GM20431 (cell line): Measurements from ENCODE around the gene PTPN23.

Experiments used
- in situ Hi-C: fragments of 300-500 bp; cut with MseI, MboI; formaldehyde crosslinking; loops from one replicate; pipeline ENCODE4 v1.15.0; 2020; ENCODE audit warnings: low sequenced_read_pairs; ENCODE audit not compliant: unreplicated experiment

The PTPN23 gene

DNA sequence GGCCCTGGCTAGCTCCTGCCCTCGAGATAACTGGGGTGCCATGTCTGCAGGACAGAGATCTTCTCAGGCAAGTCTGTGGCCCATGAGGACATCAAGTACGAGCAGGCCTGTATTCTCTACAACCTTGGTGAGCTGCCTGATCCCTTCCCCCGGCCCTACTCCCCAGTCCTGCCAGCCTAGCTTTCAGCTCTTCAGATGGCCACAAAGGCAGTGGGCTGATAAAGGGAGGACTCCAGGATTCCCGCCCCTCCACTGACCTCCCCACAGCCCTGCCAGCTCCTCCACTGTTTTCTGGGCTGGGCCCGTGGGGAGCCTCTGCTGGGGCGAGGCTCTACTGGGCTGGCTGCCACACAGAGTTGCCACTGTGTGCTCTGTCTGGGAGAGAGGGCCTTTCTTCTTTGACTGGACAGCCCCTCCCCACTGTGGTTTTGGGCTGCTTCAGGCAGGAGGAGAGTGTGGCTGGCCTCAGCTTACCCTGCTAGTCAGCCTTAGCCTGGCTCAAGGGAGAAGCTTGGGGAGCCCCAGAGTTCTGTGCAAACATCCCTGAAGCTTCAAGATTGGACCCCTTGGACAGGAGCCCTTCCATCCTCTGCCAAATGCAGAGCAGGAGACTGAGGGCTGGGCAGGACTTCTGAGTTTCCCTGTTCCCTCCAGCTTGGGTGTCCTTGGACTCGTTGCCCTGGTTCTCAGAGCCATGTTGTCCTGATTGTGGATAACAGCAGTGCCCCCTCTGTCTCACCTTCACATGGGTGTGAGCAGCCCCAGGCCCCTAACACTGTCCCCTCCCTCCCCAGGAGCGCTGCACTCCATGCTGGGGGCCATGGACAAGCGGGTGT is 24.4 kb downstream of the PTPN23 start:
- in situ Hi-C loops, result no loop called here

DNA sequence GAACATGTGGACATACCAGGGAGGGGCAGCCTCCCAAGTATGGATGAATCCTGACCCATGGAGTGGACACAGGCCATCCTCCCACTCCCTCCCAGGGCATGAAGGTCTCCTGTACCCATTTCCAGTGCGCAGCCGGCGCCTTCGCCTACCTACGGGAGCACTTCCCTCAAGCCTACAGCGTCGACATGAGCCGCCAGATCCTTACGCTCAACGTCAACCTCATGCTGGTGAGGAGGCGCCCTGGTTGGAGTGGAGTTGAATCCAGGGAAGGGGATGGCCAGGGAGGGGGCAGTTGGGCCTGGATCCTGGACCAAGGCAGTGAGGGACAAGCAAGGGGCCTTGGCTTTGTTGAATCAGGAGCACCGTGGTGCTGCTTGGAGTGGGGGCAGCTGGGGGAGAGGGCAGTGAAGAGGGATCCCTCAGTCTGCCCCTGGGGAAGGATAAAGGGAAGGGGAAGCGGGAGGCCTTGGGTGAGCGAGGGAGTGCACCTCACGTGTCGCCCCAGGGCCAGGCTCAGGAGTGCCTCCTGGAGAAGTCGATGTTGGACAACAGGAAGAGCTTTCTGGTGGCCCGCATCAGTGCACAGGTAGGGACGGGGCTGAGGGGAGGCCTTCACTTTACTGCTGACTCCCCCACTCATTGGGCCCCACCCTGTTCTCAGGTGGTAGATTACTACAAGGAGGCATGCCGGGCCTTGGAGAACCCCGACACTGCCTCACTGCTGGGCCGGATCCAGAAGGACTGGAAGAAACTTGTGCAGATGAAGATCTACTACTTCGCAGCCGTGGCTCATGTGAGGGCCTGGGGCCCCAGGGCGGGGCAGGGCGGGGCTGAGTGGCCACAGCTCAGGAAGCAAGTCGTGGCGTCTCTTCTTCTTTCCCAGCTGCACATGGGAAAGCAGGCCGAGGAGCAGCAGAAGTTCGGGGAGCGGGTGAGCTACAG is 25.3 kb downstream of the PTPN23 start:
- in situ Hi-C loops, result no loop called here

DNA sequence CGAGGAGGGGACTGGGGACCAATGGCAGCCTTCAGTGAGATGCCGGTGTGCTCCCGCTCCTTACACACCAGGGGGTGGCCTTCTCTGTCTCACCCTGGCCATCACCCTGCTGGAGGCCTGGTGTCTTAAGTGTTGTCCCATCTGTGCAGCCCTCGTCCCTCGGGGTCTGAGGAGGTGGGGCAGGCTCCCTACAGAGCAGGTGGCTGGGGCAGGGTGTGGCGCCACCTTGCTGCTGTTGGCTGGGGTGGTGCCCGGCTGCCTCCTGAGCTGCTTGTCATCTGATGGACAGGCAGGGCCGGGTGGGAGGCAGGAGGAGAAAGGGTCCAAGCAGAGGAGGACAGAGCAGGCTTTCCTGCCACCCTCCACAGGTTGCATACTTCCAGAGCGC is 25.9 kb downstream of the PTPN23 start:
- in situ Hi-C loops, result no loop called here

DNA sequence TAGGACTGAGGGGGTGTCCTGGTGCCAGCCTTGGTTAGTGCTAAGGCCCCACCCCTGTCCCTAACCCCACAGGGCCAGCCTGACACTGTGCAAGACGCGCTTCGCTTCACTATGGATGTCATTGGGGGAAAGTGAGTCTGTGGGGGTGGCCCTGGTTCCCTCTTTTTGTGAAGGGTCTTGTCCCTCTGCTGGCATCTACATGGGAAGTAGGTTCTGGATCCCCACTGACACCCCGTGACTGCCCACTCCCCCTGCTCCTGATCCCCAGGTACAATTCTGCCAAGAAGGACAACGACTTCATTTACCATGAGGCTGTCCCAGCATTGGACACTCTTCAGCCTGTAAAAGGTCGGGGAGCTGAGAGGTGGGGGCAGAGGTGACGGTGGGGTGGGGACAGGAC is 26.4 kb downstream of the PTPN23 start:
- in situ Hi-C loops, result no loop called here

DNA sequence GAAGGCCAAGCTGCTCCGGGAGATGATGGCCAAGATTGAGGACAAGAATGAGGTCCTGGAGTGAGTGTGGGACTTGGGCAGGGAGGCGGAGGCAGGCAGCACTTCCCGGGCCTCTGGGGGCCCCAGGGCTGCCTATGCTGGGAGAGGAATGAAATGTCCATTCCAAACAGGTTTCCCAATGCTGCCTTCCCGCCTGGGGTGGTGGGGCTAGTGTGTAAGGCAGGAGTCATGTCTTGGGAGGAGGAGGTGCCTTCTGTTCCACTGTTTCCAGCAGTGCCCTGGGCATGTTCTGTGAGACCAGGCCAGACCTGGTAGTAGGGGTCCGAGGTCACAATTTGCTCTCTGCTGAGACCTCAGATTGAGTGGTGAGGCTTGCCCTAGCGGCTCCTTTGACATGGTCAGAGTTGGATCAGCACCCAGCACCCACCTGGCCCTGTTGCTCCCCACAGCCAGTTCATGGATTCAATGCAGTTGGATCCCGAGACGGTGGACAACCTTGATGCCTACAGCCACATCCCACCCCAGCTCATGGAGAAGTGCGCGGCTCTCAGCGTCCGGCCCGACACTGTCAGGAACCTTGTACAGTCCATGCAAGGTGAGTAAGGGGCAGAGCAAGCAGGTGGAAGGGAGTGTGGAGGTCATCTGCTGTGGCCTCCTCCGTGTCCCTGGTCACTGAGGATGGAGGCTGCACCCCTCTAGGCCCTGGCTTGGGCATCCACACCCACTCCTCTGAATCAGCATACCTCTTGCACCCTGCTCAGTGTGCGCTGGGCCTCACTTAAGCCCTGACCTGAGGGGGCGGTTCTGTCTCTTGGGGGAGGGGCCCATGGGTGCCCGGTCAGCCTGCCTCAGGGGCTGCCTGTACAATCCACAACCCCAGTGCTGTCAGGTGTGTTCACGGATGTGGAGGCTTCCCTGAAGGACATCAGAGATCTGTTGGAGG is 27.3 kb downstream of the PTPN23 start:
- in situ Hi-C loops, result no loop called here

DNA sequence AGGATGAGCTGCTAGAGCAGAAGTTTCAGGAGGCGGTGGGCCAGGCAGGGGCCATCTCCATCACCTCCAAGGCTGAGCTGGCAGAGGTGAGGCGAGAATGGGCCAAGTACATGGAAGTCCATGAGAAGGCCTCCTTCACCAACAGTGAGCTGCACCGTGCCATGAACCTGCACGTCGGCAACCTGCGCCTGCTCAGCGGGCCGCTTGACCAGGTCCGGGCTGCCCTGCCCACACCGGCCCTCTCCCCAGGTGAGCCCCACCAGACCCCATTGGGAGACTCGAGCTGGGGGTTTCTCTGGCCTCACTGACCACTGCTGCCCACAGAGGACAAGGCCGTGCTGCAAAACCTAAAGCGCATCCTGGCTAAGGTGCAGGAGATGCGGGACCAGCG is 28.0 kb downstream of the PTPN23 start:
- in situ Hi-C loops, result no loop called here

DNA sequence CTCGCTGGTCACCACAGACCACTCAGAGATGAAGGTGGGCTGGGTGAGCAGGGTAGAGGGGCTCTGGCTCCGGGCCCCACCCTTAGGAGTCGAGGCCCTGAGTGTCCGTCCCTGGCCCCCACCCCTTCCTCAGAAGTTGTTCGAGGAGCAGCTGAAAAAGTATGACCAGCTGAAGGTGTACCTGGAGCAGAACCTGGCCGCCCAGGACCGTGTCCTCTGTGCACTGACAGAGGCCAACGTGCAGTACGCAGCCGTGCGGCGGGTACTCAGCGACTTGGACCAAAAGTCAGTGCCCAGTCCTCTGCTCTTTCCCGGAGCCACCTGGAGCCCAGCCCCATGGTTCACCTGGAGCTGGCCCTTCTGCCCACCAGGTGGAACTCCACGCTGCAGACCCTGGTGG is 28.5 kb downstream of the PTPN23 start:
- in situ Hi-C loops, result no loop called here

DNA sequence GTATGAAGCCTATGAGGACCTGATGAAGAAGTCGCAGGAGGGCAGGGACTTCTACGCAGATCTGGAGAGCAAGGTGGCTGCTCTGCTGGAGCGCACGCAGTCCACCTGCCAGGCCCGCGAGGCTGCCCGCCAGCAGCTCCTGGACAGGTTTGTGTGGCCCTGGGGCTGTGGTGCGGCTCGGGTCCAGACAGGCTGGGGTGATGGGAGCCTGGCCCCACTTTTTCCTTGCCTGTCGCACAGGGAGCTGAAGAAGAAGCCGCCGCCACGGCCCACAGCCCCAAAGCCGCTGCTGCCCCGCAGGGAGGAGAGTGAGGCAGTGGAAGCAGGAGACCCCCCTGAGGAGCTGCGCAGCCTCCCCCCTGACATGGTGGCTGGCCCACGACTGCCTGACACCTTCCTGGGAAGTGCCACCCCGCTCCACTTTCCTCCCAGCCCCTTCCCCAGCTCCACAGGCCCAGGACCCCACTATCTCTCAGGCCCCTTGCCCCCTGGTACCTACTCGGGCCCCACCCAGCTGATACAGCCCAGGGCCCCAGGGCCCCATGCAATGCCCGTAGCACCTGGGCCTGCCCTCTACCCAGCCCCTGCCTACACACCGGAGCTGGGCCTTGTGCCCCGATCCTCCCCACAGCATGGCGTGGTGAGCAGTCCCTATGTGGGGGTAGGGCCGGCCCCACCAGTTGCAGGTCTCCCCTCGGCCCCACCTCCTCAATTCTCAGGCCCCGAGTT is 29.0 kb downstream of the PTPN23 start:
- in situ Hi-C loops, result no loop called here

DNA sequence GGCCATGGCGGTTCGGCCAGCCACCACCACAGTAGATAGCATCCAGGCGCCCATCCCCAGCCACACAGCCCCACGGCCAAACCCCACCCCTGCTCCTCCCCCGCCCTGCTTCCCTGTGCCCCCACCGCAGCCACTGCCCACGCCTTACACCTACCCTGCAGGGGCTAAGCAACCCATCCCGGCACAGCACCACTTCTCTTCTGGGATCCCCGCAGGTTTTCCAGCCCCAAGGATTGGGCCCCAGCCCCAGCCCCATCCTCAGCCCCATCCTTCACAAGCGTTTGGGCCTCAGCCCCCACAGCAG is 29.5 kb downstream of the PTPN23 start:
- in situ Hi-C loops, result no loop called here

DNA sequence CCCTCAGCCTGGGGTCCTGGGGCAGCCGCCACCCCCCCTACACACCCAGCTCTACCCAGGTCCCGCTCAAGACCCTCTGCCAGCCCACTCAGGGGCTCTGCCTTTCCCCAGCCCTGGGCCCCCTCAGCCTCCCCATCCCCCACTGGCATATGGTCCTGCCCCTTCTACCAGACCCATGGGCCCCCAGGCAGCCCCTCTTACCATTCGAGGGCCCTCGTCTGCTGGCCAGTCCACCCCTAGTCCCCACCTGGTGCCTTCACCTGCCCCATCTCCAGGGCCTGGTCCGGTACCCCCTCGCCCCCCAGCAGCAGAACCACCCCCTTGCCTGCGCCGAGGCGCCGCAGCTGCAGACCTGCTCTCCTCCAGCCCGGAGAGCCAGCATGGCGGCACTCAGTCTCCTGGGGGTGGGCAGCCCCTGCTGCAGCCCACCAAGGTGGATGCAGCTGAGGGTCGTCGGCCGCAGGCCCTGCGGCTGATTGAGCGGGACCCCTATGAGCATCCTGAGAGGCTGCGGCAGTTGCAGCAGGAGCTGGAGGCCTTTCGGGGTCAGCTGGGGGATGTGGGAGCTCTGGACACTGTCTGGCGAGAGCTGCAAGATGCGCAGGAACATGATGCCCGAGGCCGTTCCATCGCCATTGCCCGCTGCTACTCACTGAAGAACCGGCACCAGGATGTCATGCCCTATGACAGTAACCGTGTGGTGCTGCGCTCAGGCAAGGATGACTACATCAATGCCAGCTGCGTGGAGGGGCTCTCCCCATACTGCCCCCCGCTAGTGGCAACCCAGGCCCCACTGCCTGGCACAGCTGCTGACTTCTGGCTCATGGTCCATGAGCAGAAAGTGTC is 30.2 kb downstream of the PTPN23 start:
- in situ Hi-C loops, result no loop called here

DNA sequence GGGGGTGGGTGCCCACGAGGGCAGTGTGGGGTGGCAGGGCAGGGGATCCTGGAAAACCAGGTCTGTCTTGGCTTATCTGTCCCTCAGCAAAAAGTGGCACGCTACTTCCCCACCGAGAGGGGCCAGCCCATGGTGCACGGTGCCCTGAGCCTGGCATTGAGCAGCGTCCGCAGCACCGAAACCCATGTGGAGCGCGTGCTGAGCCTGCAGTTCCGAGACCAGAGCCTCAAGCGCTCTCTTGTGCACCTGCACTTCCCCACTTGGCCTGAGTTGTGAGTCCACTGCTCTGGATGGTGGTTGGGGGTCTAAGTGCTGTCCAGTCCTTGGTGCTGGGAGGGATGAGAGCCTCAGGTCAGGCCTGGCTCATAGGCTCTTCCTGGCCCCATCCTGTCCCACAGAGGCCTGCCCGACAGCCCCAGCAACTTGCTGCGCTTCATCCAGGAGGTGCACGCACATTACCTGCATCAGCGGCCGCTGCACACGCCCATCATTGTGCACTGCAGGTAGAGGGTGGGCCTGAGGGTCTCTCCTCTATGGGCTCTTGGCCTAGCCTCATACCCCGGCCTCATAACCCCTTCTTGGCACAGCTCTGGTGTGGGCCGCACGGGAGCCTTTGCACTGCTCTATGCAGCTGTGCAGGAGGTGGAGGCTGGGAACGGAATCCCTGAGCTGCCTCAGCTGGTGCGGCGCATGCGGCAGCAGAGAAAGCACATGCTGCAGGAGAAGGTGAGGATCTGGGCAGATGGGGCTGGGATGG is 31.1 kb downstream of the PTPN23 start:
- in situ Hi-C loops, result no loop called here

DNA sequence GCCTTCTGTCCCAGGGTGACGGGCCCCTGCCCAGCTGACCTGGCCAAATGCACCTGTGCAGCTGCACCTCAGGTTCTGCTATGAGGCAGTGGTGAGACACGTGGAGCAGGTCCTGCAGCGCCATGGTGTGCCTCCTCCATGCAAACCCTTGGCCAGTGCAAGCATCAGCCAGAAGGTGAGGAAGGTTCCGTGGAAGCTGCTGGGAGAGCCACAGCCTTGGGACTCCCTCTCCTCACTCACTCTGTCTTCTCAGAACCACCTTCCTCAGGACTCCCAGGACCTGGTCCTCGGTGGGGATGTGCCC is 31.6 kb downstream of the PTPN23 start:
- in situ Hi-C loops, result no loop called here

DNA sequence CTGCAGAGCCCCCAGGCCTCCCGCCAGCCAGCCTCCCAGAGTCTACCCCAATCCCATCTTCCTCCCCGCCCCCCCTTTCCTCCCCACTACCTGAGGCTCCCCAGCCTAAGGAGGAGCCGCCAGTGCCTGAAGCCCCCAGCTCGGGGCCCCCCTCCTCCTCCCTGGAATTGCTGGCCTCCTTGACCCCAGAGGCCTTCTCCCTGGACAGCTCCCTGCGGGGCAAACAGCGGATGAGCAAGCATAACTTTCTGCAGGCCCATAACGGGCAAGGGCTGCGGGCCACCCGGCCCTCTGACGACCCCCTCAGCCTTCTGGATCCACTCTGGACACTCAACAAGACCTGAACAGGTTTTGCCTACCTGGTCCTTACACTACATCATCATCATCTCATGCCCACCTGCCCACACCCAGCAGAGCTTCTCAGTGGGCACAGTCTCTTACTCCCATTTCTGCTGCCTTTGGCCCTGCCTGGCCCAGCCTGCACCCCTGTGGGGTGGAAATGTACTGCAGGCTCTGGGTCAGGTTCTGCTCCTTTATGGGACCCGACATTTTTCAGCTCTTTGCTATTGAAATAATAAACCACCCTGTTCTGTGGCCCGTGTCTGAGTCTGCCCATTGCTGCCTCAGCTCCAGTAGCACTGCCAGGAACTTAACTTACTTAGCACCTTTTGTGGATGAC is 32.2 kb downstream of the PTPN23 start:
- in situ Hi-C loops, result no loop called here

DNA sequence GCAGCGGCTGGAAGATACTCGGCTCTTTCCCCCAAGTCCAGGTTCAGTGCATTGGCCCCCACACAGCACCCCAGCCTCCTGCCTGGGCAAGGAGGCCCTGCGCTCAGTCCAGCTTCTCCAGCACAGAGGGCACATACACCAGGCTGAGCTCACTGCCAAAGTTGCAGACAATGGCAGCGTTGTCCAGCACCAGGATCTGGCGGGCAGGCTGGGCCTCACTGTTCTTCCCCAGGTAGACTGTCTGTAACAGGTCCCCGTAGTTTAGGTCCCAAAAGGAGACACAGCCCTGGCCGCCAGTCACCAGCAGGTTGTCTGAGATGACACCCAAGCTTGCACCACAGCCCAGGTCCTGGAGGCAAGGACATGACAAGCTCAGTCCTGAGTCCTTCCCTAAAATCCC is 32.9 kb downstream of the PTPN23 start:
- in situ Hi-C loops, result no loop called here

DNA sequence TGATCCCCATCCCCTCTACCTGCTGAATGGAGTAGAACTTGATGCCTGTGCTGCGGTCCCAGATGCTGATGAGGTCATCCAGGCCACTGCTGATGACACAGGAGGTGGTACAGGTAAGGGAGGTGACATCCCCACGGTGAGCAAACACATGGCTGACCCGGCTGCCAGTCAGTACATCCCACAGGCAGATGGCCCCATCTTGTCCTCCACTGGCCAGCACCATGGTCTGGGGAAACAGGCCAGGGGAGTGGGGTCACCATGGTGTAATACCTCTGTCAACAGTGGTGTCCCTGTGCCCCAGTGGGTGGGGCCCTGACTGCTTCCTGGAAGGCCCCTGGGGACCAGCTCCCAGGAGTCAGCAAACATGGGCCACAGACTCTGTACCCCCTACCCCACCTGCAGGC is 33.3 kb downstream of the PTPN23 start:
- in situ Hi-C loops, result no loop called here

DNA sequence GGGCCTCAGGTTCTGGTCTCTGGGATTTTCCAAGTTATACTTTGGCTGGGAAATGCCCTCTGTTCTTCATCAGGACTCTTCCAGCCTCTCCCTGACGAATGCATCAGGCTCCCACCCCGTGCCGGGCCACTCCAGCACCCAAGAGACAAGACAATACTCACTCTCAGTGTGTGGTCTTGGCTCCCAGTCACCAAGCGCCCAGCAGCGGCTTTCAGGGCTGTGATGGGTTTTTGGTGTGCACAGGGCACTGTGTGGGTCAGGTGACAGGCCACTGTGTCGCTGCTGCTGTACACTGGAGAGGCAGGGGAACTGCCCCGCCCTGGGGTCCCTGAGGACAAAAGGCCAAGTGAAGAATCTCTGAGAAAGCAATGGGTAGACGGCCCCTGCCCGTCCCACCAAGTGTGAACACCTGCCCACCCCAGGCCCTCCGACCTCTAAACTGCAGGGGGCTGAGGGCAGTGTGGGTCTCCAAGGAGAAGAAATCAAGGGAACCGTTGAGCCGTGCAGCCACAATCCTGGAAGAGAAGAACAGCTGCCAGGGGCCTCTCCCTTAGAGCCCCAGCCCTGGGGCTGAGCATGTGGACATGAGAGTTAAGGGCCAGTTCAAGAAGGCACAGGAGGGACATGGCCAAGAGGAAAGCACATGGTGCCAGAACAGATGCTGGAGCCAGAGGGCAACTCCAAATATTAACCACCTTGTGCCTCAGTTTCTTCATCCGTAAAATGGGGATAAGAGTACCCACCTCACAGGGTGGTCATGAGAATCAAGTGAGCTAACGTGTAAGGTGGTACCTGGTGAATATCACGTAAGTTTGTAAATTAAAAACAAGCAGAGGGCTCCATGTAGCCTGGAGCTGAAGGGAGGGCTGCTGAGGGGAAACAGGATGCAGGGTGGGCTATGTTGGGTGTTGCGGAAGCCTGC is 34.1 kb downstream of the PTPN23 start:
- in situ Hi-C loops, result no loop called here

DNA sequence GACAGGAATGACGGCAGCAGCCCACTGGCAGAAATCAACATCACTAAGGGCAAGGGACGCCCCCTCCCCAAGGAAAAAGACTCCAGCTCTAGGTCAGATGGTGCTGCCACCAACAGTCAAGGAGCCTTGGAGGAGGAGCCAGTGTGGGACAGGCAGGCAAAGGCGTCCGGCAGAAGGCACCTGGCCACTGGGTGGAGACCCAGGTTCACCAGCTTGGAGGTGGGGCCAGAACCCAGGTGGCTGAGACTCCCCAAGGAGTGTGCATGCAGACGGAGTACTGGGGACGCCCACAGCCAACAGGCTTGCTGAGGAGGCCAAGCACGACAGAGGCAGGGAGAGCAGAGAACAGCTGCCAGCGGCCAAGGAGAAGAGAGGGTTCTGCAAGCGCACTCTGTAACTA is 35.2 kb downstream of the PTPN23 start:
- in situ Hi-C loops, result no loop called here
